Neural crest cell (in vitro differentiated cells): Measurements from ENCODE around the gene TTC17. TPM values are rescaled to one million over a fixed set of nuclear protein-coding genes. Genes with fewer than 3 reads are reported as not detected.
A peak's percentile ranks its signal among the peaks of the same experiment; 100 is the strongest.
"Not testable (repeated sequence)": the region's sequence is repeated elsewhere in the genome, so short reads cannot be mapped to it uniquely, and the experiment has no call there.

Source experiments
- DNase-seq: peaks from one replicate; pipeline ENCODE4 v3.0.0; 2021; ENCODE audit warnings: low read depth, mixed read lengths, low spot score
- H3K27ac Mint-ChIP-seq: one replicate; pipeline ENCODE4 v1.8.0; 2021; ENCODE audit warnings: mild to moderate bottlenecking, mixed read lengths; ENCODE audit not compliant: unreplicated experiment
- H3K27me3 Mint-ChIP-seq: 2 replicates; pipeline ENCODE4 v1.8.0; 2021; ENCODE audit warnings: low read depth, mild to moderate bottlenecking, mixed read lengths
- H3K36me3 Mint-ChIP-seq: 2 replicates; pipeline ENCODE4 v1.8.0; 2021; ENCODE audit warnings: low read depth, mild to moderate bottlenecking, mixed read lengths
- H3K4me1 Mint-ChIP-seq: 2 replicates; pipeline ENCODE4 v1.8.0; 2021; ENCODE audit warnings: mixed read lengths
- H3K4me3 Mint-ChIP-seq: one replicate; pipeline ENCODE4 v1.8.0; 2021; ENCODE audit warnings: mild to moderate bottlenecking, mixed read lengths
- H3K9me3 Mint-ChIP-seq: 2 replicates; pipeline ENCODE4 v1.8.0; 2021; ENCODE audit warnings: mixed read lengths
- CTCF ChIP-seq: fragments of 200-600 bp; sonication (generic); conservative IDR thresholded peaks from 2 replicates; pipeline ENCODE4 v1.5.0; 2021; ENCODE audit warnings: antibody characterized with exemption, mild to moderate bottlenecking
- total RNA-seq: library from RNA; stranded (reverse); gene quantifications from 2 replicates; pipeline ENCODE4 v1.2.1, GENCODE V29; 2021

TTC17 gene
- total RNA-seq, 1 donor from 2014 or later = 74.3 TPM

GRCh38 chr11:43458486-43458885 lies 99.8 kb downstream of the TTC17 start:
- Mint-ChIP-seq H3K4me1 (no peaks in the 10 kb centered on the region), H3K27me3 (no peaks in the 10 kb centered on the region), H3K4me3 (no peak overlapping the region), H3K9me3 (no peaks in the 10 kb centered on the region), H3K27ac (no peak overlapping the region), H3K36me3 (peaks cover 45% of the 10 kb centered on the region)
- no peak for DNase-seq
- TF ChIP-seq CTCF = no peak

GRCh38 chr11:43459246-43459645 lies 100.5 kb downstream of the TTC17 start:
- no peaks in the 10 kb centered on the region for H3K4me1 Mint-ChIP-seq
- no peaks in the 10 kb centered on the region for H3K27me3 Mint-ChIP-seq
- no peak for DNase-seq
- H3K9me3 Mint-ChIP-seq = peaks cover under 1% of the 10 kb centered on the region
- peaks cover 50% of the 10 kb centered on the region for H3K36me3 Mint-ChIP-seq
- H3K4me3 Mint-ChIP-seq = no peak overlapping the region
- H3K27ac Mint-ChIP-seq = peak overlapping the region; percentile 24
- no peak for TF ChIP-seq CTCF

- Mint-ChIP-seq H3K27ac (no peak overlapping the region), H3K27me3 (no peaks in the 10 kb centered on the region), H3K36me3 (peaks cover 72% of the 10 kb centered on the region), H3K4me3 (no peak overlapping the region), H3K4me1 (no peaks in the 10 kb centered on the region), H3K9me3 (peaks cover 17% of the 10 kb centered on the region)
- DNase-seq = no peak
- TF ChIP-seq CTCF = no peak
Measured at GRCh38 chr11:43462359-43462758, 103.6 kb downstream of the TTC17 start.

GRCh38 chr11:43467958-43468357 lies 109.2 kb downstream of the TTC17 start:
- TF ChIP-seq CTCF = no peak
- H3K4me1 Mint-ChIP-seq = no peaks in the 10 kb centered on the region
- DNase-seq = no peak
- H3K9me3 Mint-ChIP-seq = peaks cover 26% of the 10 kb centered on the region
- peaks cover 76% of the 10 kb centered on the region for H3K36me3 Mint-ChIP-seq
- no peak overlapping the region for H3K27ac Mint-ChIP-seq
- H3K4me3 Mint-ChIP-seq = no peak overlapping the region
- H3K27me3 Mint-ChIP-seq = no peaks in the 10 kb centered on the region

GRCh38 chr11:43477491-43477890 lies 118.8 kb downstream of the TTC17 start:
- not testable (repeated sequence) for H3K4me3 Mint-ChIP-seq, H3K27ac Mint-ChIP-seq, H3K27me3 Mint-ChIP-seq, H3K4me1 Mint-ChIP-seq, DNase-seq
- Mint-ChIP-seq H3K9me3 (peaks cover 29% of the 10 kb centered on the region), H3K36me3 (peaks cover 66% of the 10 kb centered on the region)

- TF ChIP-seq CTCF = no peak
- no peak overlapping the region for H3K4me3 Mint-ChIP-seq
- DNase-seq = no peak
- no peak overlapping the region for H3K27ac Mint-ChIP-seq
- no peaks in the 10 kb centered on the region for H3K27me3 Mint-ChIP-seq
- H3K36me3 Mint-ChIP-seq = peaks cover 42% of the 10 kb centered on the region
- H3K4me1 Mint-ChIP-seq = no peaks in the 10 kb centered on the region
- H3K9me3 Mint-ChIP-seq = peaks cover 8% of the 10 kb centered on the region
Measured at GRCh38 chr11:43486141-43486540, 127.4 kb downstream of the TTC17 start.
